GM12865 (cell line): ENCODE data around the gene SLC6A2.

ENCODE experiments used
- DNase-seq: peaks from one replicate; pipeline ENCODE4 v3.0.0; 2010; ENCODE audit warnings: low read depth
- H3K4me3 ChIP-seq: 2 replicates; pipeline ENCODE4 v1.5.1; 2011; ENCODE audit warnings: mild to moderate bottlenecking, low read depth, low read length, control low read depth
- TF ChIP-seq, protein P1 (sequence below): IDR thresholded peaks from 2 replicates; pipeline ENCODE4 v1.5.1; 2011; ENCODE audit warnings: low read length, control low read depth, low read depth, inconsistent platforms; ENCODE audit not compliant: insufficient read depth; ENCODE audit errors: missing control alignments

Gene SLC6A2

DNA sequence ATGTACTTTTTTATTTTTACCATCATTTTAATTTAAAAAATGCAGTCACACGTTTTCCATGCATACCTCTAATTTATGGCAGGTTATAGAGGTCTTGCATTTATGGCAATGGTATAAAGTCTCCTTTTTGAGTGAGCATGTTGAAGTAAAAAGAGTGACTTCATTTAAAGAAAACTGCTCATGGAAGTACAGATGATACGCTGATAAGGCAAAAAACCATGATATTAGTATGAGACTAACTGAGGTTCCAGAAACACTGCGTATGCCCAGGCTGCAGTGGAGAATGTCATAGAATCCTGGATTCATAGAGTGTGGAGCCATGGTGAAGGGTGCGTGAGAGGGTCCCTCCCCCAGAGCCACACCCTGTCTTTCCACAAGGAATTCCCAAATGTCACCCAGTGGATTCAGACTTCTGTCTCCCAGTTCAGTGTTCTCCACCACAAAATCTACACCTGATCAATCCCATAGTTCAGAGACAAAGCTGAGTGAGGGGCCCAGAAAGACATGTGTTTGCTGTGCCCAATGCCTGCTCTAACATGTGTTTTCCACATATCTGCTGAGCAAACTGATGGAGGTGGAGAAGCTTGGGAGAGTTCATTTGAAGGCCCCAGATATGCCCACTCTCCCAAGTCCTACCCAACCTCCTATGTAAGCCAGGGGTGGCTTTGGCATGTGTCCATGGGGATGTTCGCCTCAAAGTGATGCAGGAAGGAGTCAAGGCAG lies 69.4 kb downstream of the SLC6A2 start:
- no peak overlapping the region for H3K4me3 ChIP-seq
- no peak for DNase-seq
- TF ChIP-seq, protein P1, sequence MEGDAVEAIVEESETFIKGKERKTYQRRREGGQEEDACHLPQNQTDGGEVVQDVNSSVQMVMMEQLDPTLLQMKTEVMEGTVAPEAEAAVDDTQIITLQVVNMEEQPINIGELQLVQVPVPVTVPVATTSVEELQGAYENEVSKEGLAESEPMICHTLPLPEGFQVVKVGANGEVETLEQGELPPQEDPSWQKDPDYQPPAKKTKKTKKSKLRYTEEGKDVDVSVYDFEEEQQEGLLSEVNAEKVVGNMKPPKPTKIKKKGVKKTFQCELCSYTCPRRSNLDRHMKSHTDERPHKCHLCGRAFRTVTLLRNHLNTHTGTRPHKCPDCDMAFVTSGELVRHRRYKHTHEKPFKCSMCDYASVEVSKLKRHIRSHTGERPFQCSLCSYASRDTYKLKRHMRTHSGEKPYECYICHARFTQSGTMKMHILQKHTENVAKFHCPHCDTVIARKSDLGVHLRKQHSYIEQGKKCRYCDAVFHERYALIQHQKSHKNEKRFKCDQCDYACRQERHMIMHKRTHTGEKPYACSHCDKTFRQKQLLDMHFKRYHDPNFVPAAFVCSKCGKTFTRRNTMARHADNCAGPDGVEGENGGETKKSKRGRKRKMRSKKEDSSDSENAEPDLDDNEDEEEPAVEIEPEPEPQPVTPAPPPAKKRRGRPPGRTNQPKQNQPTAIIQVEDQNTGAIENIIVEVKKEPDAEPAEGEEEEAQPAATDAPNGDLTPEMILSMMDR, result no peak

DNA sequence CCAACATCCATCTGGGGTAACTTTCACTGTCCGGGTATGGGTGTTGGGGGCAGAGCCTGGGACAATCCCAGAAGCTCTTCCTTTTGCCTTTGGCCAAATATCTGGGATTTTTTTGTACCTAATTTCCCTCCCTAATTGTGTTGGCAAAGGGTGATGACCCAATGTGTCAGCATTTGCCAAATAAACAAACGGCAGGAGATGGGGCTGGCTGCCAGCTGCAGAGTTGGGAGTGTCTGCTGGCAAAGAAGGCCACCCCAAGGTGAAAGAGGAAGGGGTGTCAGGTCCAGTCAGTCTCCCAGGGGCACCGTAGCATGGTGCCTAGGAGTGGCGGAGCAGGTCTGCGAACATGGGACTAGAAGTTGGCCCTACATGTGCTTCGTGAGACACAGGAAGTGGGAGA lies 73.0 kb downstream of the SLC6A2 start:
- TF ChIP-seq, protein P1, result no peak
- DNase-seq, result no peak
- no peak overlapping the region for H3K4me3 ChIP-seq

DNA sequence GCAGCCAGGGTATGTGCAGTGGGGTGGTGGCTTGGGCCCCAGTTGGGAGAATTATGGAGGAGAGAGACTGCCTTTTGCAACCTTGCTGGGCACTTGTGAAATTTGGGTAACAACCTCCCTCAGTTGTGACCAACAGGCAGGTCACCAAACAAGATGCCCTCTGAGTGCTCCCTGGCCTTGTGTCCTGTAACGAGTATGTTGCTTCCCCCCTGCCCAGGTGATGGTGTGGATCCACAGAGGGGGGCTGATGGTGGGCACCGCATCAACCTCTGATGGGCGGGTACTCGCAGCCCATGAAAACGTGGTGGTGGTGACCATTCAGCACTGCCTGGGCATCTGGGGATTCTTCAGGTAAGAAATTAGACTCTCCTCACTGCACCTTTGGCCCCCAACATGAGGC lies 74.3 kb downstream of the SLC6A2 start:
- DNase-seq, result no peak
- TF ChIP-seq, protein P1, result no peak
- no peak overlapping the region for H3K4me3 ChIP-seq

DNA sequence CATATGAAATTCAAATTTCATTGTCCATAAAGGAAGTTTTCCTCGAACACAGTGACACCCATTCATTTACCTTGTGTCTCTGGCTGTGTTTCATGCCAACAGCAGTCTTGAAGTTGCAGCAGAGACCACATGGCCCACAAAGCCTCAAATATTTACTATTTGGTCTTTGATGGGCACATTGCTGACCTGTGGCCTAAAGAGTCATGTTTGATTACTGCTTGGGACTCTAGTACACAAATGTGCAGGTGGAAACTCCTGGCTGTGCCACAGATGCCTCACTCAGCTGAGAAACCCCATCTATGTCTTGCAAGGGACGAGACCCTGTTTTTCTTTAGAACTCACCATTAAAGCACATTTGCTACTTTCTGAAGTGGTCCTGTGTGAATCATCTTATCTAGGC lies 76.7 kb downstream of the SLC6A2 start:
- DNase-seq, result no peak
- TF ChIP-seq, protein P1, result no peak
- H3K4me3 ChIP-seq, result no peak overlapping the region

DNA sequence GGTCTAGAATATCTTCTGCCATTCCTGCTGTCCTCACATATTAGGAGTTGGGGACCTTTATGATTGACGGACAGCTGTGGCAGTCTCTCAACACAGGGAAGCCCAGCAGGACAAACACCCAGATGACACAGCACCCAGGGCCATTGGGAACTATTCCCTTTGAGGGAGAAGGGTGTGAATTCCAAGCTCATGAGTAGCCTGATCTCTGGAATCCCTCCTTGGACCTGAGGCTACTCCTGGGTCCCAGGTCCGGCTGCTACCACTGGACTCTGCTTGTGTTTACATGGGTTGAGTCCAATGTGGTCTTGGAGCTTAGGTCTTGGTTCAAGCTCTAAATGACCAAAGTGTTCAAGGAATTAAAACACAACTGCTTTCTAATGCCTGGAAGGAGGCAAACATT lies 78.9 kb downstream of the SLC6A2 start:
- TF ChIP-seq, protein P1, result no peak
- H3K4me3 ChIP-seq, result no peak overlapping the region
- no peak for DNase-seq

DNA sequence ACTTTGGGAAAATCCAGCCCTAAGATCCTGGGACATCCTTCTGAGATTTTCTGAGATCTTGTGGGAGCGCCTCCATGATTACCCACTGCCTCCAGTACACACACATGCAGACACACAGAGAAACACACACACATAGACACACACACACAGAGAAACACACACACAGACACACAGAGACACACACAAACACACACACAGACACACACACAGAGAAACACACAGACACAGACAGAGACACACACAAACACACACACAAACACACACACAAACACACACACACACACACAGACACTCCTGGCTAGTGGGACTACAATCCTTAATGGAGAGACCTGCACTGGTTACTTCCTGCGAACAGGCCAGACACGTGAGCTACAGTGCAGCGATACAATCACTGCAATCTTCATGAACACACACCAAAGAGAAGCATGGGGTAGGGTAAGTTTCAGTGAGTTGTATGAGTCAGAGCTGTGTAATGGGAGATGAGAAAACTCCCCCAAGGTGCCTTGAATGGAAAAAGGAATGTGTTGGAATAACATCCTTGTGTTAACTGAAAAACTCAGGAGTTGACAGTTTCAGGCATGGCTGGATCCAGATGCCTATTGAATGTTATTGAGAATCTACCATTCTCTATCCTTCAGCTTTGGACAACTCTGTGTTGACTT lies 79.5 kb downstream of the SLC6A2 start:
- DNase-seq, result no peak
- no peak overlapping the region for H3K4me3 ChIP-seq
- TF ChIP-seq, protein P1, result no peak

- H3K4me3 ChIP-seq, result no peak overlapping the region
- DNase-seq, result no peak
- TF ChIP-seq, protein P1, result no peak
Measured at GRCh38 chr16:55736671-55737070, 80.9 kb downstream of the SLC6A2 start.
